Measurements from ENCODE around the gene CRISP2. TPM values are rescaled to one million over a fixed set of nuclear protein-coding genes. Genes with fewer than 3 reads are reported as not detected.

Gene CRISP2
- total and polyA plus RNA-seq, 2 of the 8 experiments (the other 6 are each of a cell fraction or from before 2014, with no cell fraction given), result 0.06 TPM; not detected in 1

- Histone ChIP-seq H2AFZ (ENCODE audit: low read length) (no peak overlapping the region), H3K18ac (ENCODE audit: extremely low read depth, low read length) (no peak overlapping the region), H3K27ac (ENCODE audit: low read depth, low read length) (no peak overlapping the region), H3K23me2 (ENCODE audit: low read depth, low read length) (no peaks in the 10 kb centered on the region; the same call in 1 of the 2 replicates), H3K4me1 (replicated peaks in 1 of 4; ENCODE audit: control insufficient read depth in 3 of 4, insufficient read depth in 4 of 4, low read length in 3 of 4) (no peaks in the 10 kb centered on the region), H3K4me2 (ENCODE audit: insufficient read depth in 1 of 2, low read depth in 2 of 2, low read length in 2 of 2) (no peak overlapping the region), H2BK5ac (ENCODE audit: low read depth, low read length) (no peak overlapping the region), H2BK20ac (ENCODE audit: low read length) (no peak overlapping the region), H2BK12ac (ENCODE audit: low read depth, low read length) (no peak overlapping the region), H3K4me3 (ENCODE audit: extremely low read depth in 1 of 4, insufficient read depth in 2 of 4, low read depth in 3 of 4, low read length in 4 of 4) (no peak overlapping the region), H4K5ac (ENCODE audit: insufficient read length, low read depth, low read length) (no peak overlapping the region), H3K9me3 (ENCODE audit: insufficient read depth in 2 of 2, low read depth in 1 of 2, low read length in 1 of 2) (no peaks in the 10 kb centered on the region), H4K20me1 (replicated peaks in 1 of 2; ENCODE audit: control insufficient read depth in 1 of 2, insufficient read depth in 2 of 2, low read length in 2 of 2) (no peaks in the 10 kb centered on the region), H3K9ac (replicated peaks in 1 of 4; ENCODE audit: extremely low read depth in 1 of 4, low read depth in 3 of 4, low read length in 3 of 4) (no peak overlapping the region), H3K36me3 (ENCODE audit: control insufficient read depth in 2 of 4, insufficient read depth in 4 of 4, low read length in 3 of 4) (no peaks in the 10 kb centered on the region), H3K79me2 (ENCODE audit: control insufficient read depth in 1 of 2, insufficient read depth in 2 of 2, low read length in 2 of 2) (no peaks in the 10 kb centered on the region), H2BK15ac (ENCODE audit: low read length) (no peak overlapping the region), H4K8ac (ENCODE audit: extremely low read depth, insufficient read depth, low read length) (no peak overlapping the region), H2BK120ac (replicated peaks; ENCODE audit: low read depth, low read length) (no peak overlapping the region), H3K79me1 (ENCODE audit: low read depth, low read length) (no peaks in the 10 kb centered on the region), H3K23ac (ENCODE audit: insufficient read length) (no peak overlapping the region), H3K4ac (replicated peaks; ENCODE audit: insufficient read length, low read depth, low read length) (no peak overlapping the region), H4K91ac (replicated peaks; ENCODE audit: insufficient read length, low read length) (no peak overlapping the region), H3K56ac (replicated peaks; ENCODE audit: insufficient read length, low read depth, low read length) (no peak overlapping the region), H3K14ac (ENCODE audit: insufficient read length) (no peak overlapping the region), H3K27me3 (replicated peaks in 1 of 4; ENCODE audit: control insufficient read depth in 3 of 4, extremely low read depth in 1 of 4, insufficient read depth in 3 of 4, low read length in 3 of 4) (peaks cover 0 to 1% (median 0%) of the 10 kb centered on the region in 4 experiments; a peak in 1 of 7 replicates), H2AK5ac (ENCODE audit: low read depth, low read length) (no peak overlapping the region)
- FAIRE-seq (no peak), DNase-seq (ENCODE audit: low read depth in 1 of 2, low spot score in 2 of 2) (no peak)
- ChIA-PET CTCF (ENCODE audit: partially characterized antibody) (interaction anchor here (1.4 kb wide), 1 partner anchor 23 kb away, joined by 3 read pairs; no protein-coding TSS in a partner anchor), POLR2A (ENCODE audit: partially characterized antibody) (no interaction called here)
- TF ChIP-seq CTCF (IDR thresholded peaks at IDR 0.05; ENCODE audit: control extremely low read depth in 1 of 3, insufficient read depth in 1 of 3, low read depth in 1 of 3, low read length in 3 of 3) (no peak), CHD2 (IDR thresholded peaks at IDR 0.05; ENCODE audit: low read length) (no peak), JUN (IDR thresholded peaks at IDR 0.05; ENCODE audit: low read depth, low read length) (no peak), CBX8 (IDR thresholded peaks at IDR 0.05; ENCODE audit: borderline replicate concordance, low read depth, low read length) (no peak), ASH2L (IDR thresholded peaks at IDR 0.05; ENCODE audit: low read length) (no peak)
These were observed 16.9 kb upstream of the CRISP2 start for GRCh38 chr6:49730251-49730650.

All from H1 (cell line).